ENCODE measurements around the gene MEFV.
"Not testable (repeated sequence)": the region's sequence is repeated elsewhere in the genome, so short reads cannot be mapped to it uniquely, and the experiment has no call there.

The MEFV gene

GRCh38 chr16:3207086-3207953 is 49.1 kb downstream of the MEFV start:
- CTCF ChIA-PET = no interaction called here
- POLR2A ChIA-PET = no interaction called here
- TF ChIP-seq SP1 (IDR thresholded peaks at IDR 0.05) (no peak), BHLHE40 (IDR thresholded peaks at IDR 0.05; ENCODE audit: borderline replicate concordance) (no peak), TARDBP (IDR thresholded peaks at IDR 0.05) (no peak), L3MBTL2 (conservative IDR thresholded peaks at IDR 0.05) (no peak)
- no peak for DNase-seq (ENCODE audit: extremely low spot score)

DNA sequence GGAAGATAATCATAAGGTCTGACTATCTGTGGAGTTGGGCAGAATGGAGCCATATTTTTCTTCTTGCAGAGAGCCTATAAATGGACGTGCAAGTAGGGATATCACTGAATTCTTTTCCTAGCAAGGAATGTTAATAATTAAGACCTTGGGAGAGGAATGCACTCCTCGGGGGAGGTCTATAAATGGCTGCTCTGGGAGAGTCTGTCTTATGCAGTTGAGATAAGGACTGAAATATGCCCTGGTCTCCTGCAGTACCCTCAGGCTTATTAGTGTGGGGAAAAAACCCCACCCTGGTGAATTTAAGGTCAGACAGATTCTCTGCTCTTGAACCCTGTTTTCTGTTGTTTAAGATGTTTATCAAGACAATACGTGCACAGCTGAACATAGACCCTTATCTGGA is 50.5 kb downstream of the MEFV start:
- DNase-seq (ENCODE audit: extremely low spot score); POLR2A ChIA-PET; CTCF ChIA-PET: not testable (repeated sequence)

DNA sequence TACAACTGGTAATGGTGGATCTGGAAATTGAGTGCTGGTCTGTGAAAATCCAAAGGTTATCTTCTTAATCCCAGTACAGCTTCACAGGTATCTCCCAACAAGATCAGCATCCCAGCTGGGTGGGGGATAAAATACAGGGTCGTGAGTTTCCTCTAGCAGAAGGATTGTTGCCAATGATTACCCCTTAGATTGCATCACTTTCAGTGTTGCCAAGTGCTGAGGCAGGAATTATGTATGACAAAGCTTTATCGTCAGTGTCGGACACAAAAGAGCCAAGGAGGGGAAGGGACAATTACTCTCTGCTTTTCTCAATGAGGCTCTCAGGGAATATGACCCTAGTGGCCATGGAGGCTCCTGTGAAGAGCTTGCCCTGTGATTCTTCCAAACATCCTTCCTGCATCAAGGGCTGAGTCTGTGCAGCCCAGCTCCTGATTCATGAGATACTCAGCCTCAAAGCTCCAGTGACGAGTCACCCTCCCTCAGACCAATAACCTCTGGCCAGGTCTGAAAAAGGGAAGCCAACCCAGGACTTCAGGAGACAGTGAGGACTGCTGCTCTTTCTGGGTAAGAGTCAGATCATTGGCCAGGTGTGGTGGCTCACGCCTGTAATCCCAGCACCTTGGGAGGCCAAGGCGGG is 53.4 kb downstream of the MEFV start:
- no peak for DNase-seq (ENCODE audit: extremely low spot score)
- TF ChIP-seq ELF4 (IDR thresholded peaks at IDR 0.05) (no peak), CTBP1 (IDR thresholded peaks at IDR 0.05; ENCODE audit: borderline replicate concordance) (no peak), TARDBP (IDR thresholded peaks at IDR 0.05) (no peak), NFRKB (IDR thresholded peaks at IDR 0.05) (no peak), SP1 (IDR thresholded peaks at IDR 0.05) (no peak), BHLHE40 (IDR thresholded peaks at IDR 0.05; ENCODE audit: borderline replicate concordance) (no peak), LEF1 (IDR thresholded peaks at IDR 0.05; ENCODE audit: borderline replicate concordance) (no peak), ZNF384 (IDR thresholded peaks at IDR 0.05) (no peak), FOXA1 (IDR thresholded peaks at IDR 0.05) (no peak), HDGF (IDR thresholded peaks at IDR 0.05; ENCODE audit: borderline replicate concordance) (no peak), L3MBTL2 (conservative IDR thresholded peaks at IDR 0.05) (no peak), ARNT (IDR thresholded peaks at IDR 0.05) (no peak), SUZ12 (IDR thresholded peaks at IDR 0.05) (no peak), FOXK2 (IDR thresholded peaks at IDR 0.05) (no peak), FOXM1 (IDR thresholded peaks at IDR 0.05; ENCODE audit: borderline replicate concordance) (no peak)
- TF ChIP-seq, protein P1, sequence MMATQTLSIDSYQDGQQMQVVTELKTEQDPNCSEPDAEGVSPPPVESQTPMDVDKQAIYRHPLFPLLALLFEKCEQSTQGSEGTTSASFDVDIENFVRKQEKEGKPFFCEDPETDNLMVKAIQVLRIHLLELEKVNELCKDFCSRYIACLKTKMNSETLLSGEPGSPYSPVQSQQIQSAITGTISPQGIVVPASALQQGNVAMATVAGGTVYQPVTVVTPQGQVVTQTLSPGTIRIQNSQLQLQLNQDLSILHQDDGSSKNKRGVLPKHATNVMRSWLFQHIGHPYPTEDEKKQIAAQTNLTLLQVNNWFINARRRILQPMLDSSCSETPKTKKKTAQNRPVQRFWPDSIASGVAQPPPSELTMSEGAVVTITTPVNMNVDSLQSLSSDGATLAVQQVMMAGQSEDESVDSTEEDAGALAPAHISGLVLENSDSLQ (IDR thresholded peaks at IDR 0.05) = no peak
- CTCF ChIA-PET = no interaction called here
- POLR2A ChIA-PET = no interaction called here

GRCh38 chr16:3198334-3199072 is 57.9 kb downstream of the MEFV start:
- no peak for DNase-seq (ENCODE audit: extremely low spot score)
- POLR2A ChIA-PET = no interaction called here
- CTCF ChIA-PET = no interaction called here
- TF ChIP-seq SUZ12 (IDR thresholded peaks at IDR 0.05) = no peak
- TF ChIP-seq LEF1 (IDR thresholded peaks at IDR 0.05; ENCODE audit: borderline replicate concordance) = no peak
- no peak for TF ChIP-seq ZNF384 (IDR thresholded peaks at IDR 0.05)

DNA sequence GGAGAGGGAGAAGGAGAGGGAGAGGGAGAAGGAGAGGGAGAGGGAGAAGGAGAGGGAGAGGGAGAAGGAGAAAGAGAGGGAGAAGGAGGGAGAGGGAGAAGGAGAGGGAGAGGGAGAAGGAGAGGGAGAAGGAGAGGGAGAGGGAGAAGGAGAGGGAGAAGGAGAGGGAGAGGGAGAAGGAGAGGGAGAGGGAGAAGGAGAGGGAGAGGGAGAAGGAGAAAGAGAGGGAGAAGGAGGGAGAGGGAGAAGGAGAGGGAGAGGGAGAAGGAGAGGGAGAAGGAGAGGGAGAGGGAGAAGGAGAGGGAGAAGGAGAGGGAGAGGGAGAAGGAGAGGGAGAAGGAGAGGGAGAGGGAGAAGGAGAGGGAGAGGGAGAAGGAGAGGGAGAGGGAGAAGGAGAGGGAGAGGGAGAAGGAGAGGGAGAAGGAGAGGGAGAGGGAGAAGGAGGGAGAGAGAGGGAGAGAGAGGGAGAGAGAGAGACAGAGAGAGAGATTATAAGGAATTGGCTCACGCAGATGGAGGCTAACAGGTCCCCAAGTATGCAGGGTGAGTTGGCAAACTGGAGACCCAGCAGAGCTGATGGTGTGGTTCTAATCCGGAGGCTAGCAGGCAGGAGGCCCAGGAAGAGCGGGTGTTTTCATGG is 58.6 kb downstream of the MEFV start:
- CTCF ChIA-PET; DNase-seq (ENCODE audit: extremely low spot score); POLR2A ChIA-PET: not testable (repeated sequence)

DNA sequence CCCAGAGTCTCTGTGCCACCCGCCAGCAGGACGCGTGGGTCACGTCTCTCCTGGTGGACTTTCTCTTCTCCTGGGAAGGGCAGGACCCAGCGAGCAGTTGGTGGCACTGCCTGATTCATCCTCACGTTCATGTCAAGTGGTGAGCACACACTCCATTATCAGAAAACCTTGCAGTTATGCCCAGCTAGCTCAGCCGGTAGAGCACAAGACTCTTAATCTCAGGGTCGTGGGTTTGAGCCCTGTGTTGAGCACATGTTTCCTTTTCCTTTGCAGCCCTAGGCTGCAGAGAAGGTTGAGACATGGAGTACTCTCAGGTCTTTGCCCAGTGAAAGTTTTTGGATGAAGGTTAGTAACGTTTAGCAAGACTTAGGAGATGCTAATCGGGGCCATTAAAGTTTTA is 60.5 kb downstream of the MEFV start:
- TF ChIP-seq CTBP1 (IDR thresholded peaks at IDR 0.05; ENCODE audit: borderline replicate concordance) (no peak), HDGF (IDR thresholded peaks at IDR 0.05; ENCODE audit: borderline replicate concordance) (no peak), BHLHE40 (IDR thresholded peaks at IDR 0.05; ENCODE audit: borderline replicate concordance) (no peak), TARDBP (IDR thresholded peaks at IDR 0.05) (no peak)
- TF ChIP-seq, protein P1 (IDR thresholded peaks at IDR 0.05) = no peak
- DNase-seq (ENCODE audit: extremely low spot score) = no peak
- POLR2A ChIA-PET = interaction anchor here (0.7 kb wide), 1 partner anchor 18 kb away, joined by 4 read pairs; no protein-coding TSS in a partner anchor
- CTCF ChIA-PET = no interaction called here

- POLR2A ChIA-PET = no interaction called here
Observed at GRCh38 chr16:3194792-3195191, 61.6 kb downstream of the MEFV start.

More at GRCh38 chr16:3194792-3195191, 61.6 kb downstream of the MEFV start:
- TF ChIP-seq SP1 (IDR thresholded peaks at IDR 0.05) (no peak), FOXA1 (IDR thresholded peaks at IDR 0.05) (no peak), ZNF384 (IDR thresholded peaks at IDR 0.05) (no peak), CTBP1 (IDR thresholded peaks at IDR 0.05; ENCODE audit: borderline replicate concordance) (no peak), FOXM1 (IDR thresholded peaks at IDR 0.05; ENCODE audit: borderline replicate concordance) (no peak)
- DNase-seq (ENCODE audit: extremely low spot score) = no peak
- CTCF ChIA-PET = interaction anchor here (0.7 kb wide), 1 partner anchor 126 kb away, joined by 3 read pairs; no protein-coding TSS in a partner anchor

Measured in HEK293T (cell line).